Left hindlimb (tissue), 1 donor: ENCODE measurements around the gene CTSE.
"Not testable (repeated sequence)": the region's sequence is repeated elsewhere in the genome, so short reads cannot be mapped to it uniquely, and the experiment has no call there.

Experiments
- DNase-seq: peaks from one replicate; pipeline ENCODE4 v3.0.0-alpha.2; 2018

CTSE gene

DNA sequence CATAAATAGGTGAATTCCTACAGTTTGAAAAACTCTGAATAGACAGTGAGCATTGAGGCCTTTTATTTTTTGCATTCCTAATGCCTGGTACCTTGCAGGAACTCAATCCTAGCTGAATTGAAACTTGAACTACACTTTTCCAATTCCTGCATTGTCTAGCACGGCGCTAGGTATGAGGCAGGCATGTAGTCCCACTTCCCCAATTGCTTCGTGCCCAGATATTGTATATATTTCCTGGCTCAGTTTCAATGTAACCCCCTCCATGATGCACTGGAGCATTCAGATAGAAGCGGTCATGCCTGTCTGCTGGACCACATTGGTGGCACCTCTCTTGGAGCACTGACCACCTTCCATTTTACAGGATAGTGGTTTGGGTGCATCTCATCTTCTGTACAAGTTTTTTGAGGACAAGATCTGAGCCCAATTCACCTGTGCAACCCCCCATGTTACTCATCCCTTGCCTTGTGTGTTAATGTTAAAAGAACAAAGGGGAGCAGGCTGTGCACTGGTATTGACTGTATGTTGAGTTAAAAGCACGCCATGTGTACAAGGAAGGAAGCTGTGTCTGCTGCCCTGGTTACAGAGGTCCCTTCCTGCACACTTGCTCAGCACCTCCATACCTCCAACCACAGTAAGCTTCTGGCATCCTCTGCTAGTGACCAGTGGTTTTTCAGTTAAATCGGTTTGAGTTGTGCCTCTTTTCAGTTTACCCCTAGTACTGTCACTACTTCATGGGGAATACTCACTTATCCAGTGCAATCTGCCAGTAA lies 10.5 kb downstream of the CTSE start:
- no peak for DNase-seq

DNA sequence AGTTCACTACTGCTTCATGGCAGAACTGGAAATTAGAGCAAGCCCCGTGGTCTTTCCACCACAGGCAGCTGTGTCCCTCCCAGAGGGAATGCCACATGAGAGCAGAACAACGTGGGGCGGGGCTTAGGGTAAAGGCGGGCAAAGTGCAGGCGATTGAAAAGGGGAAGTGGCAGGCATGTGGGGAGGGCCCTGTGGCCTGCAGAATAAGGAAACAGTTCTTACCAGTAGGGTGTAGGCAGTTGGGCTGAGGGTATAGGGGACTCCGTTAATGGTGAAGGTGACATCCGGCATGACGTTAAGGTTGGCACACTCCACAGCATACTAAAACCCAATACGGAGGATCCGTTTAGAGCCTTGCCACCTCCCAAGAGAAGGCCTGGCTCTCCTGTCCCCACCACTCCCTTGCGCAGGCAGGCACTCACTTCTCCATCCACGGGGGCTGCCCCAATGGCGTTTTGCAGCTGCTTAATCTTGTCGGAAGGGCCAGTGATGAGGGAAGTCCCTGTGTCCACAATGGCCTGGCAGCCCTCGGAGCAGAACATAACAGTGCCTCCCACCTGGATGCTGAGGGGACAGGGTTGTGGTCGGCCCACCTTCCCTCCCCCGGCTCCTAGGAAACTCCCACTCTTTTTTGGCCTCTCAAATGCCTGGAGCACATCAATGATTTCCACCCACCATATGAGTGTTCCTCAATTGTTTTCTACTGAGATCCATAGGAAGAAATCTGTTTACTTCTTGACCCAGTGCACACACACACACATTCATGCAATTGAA lies 11.4 kb downstream of the CTSE start:
- DNase-seq: peak; percentile 62

DNA sequence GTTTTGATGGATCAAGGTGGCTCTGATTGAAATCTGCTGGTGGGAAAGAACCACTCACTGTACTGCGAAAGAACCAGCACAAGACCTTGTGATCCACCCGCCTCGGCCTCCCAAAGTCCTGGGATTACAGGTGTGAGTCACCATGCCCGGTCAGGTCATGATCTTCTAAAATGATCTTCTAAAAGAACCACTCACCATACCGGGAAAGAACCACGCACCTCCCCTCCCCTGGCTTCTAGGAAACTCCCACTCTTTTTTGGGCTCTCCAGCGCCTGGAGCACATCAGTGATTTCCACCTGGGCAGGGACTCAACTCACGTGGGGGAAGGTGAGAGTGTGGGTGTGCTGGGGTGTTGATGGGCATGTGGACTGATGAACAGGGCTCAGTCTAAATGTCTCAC lies 12.6 kb downstream of the CTSE start:
- no peak for DNase-seq

DNA sequence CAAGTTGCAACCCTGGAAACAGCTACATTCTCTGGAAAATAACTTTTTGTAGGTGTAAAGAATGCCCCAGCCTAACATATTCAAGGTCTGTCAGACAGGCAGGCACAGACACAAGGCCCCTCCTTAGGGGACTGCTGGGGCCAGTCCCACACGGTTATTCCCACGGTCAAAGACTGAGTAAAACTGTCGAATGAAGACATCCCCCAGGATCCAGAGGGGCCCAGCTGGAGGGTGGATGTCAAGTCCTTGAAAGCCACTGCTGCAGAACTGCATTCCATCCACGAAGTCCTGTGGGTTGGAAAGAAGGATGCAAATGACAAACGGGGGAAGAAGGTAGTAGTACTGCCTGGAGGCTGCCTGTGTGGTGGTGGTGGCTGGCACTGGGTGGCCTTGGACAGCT lies 13.6 kb downstream of the CTSE start:
- DNase-seq: no peak

DNA sequence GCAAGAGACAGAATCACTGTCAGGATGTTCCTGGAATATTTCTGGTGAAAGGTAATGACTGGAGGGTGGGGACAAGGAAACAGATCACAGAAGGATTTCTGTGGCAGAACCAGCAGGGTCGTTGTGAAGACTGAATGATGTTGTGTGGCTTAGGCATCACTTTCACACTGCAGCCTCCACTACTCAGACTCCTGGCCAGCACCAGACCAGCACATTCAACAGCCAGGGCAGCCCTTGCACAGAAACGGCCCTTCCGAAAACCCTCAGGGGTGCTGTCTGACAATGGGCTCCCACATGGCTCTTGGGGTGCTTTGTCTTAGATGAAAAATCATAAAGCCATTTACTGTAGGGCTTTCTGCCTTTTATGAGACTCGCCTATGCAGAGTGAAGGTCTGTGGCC lies 16.7 kb downstream of the CTSE start:
- no peak for DNase-seq

DNA sequence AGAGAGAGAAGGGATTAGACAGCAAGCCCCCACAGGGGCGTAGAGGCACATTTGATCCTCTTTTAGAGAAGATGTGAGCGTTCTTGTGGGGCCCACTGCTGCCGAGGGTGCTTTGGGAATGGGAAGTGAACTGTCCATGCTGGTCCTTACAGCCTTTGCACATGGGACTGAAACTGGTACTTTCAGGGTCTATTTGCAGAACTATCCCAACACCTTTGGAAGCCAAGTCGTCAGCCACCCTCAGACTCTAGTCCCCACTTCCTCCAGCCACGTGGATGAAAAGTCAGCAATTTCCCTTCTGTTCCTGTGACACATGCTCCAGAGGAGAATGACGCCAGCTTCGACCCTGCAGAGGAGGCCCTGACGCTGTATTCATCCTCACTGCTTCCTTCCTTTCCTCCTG lies 17.9 kb downstream of the CTSE start:
- DNase-seq: no peak

DNA sequence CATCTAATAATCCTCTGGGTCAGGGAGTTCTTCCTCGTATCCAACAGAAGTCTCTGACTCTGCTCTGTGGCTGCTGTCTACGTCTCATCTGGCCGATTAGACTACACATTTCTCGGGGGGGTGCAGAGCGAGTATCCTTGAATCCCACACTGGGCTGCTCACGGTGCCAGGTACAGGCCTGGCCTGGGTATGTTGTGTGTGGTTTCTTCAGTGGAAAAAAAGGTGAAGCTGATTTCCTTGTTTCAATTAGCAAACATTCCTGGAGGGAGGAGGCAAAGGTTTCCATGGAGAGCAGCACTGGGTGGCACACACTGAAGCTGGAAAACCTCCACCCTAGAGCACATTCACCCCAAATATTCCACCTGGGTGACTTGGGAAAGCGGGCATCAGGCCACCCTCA lies 18.5 kb downstream of the CTSE start:
- DNase-seq: no peak

DNA sequence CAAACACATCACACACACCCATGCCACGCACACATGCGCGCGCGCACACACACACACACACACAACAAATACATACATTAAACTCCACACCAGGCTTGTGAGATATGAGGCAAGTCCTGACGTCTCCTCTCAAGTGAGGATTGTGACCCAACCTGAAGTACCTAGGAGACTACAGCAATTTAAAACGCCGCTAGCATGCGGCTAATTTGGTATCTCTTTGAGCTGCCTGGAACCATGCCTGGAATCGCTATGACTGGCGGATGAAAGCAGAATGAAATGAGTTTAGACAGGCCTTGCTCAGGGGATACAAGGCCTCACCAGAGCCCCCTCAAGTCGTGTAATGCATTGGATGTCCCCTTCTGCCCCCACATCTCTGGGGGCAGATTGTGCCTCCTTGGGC lies 18.9 kb downstream of the CTSE start:
- DNase-seq: no peak

DNA sequence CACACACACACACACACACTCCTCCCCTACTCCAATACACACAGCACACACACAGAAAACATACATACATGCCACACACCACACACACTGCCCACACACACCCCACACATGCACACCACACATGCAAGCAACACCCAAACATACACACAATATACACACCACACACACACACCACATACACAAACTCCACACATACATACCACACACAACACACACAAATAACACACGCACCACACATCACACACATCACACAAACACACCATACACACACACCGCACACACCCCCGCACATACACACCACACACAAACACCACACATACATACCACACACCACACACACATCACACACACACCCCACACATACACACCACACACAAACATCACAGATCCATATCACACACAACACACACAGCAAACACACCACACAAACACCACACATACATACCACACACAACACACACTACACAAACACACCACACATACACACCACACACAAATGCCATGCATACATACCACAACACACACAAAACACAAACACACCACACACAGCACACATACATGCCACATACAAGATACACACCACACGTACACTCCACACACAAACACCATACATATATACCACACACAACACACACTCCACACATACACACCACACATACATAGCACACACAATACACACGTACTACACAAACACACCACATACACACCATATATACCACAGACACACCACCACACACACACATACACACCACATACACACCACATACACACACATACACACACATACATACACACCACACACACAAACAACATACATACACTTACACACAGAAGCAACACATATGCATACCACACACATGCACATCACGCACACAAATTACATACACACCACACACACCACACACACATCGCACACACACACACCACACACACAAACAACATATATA lies 19.6 kb downstream of the CTSE start:
- no peak for DNase-seq

DNA sequence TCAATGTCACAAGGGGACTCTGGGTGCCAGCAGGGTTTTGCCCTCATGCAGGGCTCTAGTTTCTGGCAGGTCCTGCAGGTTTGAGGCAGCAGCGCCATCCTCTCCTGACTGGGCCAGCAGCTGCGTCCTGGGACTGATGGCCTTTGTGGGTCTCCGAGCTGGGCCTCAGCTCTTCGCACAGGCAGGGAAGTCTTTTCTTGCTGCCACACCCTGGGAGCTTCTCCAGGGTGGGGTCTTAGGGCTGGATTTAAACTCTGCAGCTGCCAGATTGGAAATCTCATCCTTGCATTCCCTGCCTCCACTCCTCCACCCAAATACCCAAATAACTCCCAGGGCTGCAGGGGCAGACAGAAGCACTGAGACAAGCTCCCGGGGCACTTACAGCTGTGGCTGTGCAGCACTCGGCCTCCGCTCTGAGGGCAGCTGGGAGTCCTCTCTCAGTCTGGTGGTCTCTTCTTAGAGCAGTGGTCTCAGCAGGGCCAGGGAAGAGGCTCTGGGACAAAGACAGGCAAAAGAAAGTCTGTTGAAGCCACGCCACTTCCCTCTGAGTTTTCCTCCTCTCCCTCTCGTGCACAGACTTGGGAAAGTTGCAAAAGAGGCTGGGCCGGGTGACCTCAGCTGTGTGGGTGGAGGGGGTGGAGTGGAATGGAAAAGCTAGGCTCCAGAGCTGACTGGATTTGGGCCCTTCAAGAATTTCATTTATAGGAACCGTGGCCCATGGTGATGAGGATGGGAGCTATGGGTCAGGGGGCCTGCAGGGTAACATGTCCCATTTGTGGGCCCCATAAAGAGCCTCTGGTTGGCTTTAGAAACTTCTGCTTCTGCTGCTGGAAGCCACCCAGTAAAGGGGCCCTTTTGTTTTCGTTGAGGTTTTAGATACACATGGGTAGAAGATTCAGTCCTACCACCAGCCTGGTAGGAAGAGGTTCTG lies 20.6 kb downstream of the CTSE start, which contains the start of gene RAB7B:
TSS of gene RAB7B (minus strand) at position 525 of the 931 bp plus-strand sequence. CDS start 9,260 bp downstream, outside the sequence.
- DNase-seq: peak; percentile 85

DNA sequence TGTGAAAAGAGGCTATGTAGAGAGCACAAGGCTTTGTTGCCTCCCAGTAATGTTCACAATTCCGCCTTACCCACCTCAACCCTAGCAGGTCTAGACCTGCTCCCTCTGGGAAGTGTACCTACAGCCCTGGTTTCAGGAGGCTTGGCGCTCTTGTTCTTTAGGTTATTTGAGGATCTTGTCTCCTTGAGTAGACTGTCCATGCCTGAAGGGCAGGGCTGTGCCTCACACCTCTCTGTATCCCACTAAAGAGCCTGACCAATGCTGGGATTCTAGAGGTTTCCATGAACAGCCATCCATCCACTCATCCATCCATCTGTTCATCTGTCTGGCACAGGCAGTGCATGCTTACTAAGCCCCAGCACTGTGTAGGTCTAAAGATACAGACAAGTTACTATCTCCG lies 21.5 kb downstream of the CTSE start:
- DNase-seq: no peak

DNA sequence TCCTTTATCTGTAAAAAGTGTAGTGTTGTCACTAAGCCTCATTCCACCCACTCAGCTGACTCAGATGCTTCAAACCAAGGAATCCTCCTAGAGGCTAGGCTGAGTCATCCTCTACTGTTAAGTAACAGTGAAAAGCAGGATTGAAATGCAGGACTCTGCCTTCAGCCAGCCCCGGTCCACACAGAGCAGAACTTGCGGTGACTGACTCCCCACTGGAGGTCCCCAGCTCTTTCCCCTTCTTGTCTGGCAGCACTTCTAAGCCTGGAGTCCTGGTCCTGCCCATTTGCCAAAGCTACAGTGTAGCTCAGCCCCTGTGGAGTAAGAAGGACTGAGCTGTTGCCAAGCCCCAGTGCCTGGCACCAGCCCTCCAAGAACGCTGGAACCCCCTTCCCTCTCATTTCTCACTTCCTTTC lies 22.2 kb downstream of the CTSE start:
- DNase-seq: no peak

DNA sequence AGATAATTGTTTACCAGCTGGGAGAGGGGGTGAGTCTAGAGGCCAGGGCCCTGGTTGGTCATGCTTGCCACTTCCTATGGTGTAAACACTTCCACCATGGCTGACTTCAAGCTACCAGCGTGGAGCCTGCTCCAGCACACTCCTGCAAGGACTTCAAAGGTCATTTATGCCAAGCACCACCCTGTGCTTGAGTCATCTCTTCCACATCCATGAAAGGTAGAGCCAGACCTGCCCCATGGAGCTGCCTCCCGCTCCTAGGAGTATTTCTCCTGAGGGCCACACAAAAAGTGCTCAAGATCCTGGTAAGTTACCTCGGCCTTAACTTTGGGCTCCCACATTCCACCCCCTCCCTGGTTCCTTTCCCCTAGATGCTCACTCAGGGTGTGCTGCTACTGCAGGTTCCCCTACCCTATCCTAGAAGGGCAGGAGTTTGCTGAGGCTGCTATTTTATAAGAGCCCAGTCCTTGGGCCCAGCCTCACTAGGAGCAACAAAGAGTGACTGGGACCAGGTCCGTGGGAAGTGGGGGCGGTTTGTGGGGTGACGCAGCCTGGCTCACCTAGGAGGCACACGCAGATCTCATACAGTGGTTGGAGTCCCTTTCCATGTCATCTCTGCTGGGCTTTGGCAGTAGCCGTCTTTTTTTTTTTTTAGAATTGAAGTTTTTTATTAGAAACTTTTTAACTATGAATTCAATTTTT lies 22.9 kb downstream of the CTSE start:
- DNase-seq: no peak

DNA sequence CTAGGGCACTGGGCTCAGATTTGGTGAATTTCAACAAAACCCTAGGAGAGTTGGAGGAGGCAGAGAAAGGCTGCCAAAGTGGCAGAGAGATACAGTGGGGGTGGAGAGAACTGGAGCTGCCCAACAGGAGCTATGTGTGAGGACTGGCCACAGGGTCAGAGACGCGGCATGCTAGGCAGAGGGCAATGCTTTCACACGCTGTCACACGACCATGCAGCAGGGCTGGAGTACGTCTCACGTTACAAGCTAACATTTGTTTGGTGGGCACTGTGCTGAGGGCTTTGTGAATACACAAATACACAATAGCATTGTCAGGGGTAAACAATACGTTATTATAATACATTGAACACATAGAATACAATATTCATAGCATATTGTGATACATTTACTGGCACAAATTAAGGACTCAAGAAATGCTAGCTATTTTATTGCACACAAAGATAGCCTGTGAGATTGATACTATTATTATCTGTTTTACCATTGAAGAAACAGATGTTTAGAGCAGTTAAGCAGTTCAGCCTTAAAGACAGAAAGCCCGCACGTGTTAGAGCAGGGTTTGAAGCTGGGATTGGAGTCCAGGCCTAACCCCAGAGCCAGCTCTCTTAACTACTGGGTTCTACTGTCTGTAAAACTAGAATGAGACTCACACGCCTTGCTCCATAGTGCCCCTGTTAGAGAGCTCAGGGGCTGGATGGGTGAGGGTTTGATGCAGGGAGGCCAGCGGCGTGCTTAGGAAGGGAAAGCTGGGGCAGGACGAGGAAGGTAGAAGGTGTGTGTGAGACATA lies 25.0 kb downstream of the CTSE start:
- no peak for DNase-seq

DNA sequence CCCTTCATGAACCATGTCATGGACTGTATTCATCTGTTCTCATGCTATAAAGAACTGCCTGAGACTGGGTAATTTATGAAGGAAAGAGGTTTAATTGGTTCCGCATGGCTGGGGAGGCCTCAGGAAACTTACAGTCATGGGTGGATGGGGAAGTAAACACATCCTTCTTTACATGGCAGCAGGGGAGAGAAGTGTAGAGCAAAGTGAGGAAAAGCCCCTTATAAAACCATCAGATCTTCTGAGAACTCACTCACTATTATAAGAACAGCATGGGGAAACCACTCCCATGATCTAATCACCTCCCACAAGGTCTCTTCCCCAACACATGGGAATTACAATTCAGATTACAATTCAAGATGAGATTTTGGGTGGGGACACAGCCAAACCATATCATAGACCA lies 27.1 kb downstream of the CTSE start:
- DNase-seq: not testable (repeated sequence)

DNA sequence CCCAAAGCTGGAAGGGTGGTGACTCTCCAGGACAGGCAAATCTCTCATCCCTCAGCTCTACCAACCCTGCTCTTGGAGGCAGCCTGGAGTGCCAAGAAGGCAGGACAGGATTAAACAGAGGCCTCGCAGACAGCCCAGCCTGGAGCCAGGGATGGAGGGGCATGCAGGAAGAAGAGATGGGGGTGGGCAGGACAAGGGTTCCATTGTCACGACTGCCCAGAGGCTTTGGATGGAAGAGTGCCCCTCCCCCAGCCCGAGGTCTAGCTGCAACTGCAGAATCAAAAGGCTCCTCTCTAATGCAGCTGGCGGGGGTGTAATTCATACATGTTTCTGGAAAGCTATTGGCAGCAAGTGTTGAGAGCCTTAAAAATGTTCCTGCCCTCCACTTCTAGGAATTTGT lies 29.3 kb downstream of the CTSE start:
- DNase-seq: peak; percentile 77

DNA sequence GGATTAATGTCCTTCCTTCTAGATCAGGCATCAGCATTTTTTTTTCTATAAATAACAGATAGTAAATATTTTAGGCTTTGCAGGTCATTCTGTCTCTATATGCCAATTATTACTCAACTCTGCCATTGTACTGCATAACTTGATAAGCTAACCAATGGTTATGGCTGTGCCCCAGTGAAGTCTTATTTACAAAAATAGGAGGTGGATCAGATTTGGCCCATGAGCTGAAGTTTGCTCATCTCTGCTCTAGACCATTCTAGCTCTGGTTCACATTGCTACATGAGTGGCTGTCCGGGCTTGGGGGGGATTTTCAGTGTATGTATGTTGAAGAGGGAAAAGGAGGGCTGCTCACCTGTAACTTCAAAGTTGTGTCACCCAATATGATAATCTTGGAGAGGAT lies 30.6 kb downstream of the CTSE start:
- no peak for DNase-seq

DNA sequence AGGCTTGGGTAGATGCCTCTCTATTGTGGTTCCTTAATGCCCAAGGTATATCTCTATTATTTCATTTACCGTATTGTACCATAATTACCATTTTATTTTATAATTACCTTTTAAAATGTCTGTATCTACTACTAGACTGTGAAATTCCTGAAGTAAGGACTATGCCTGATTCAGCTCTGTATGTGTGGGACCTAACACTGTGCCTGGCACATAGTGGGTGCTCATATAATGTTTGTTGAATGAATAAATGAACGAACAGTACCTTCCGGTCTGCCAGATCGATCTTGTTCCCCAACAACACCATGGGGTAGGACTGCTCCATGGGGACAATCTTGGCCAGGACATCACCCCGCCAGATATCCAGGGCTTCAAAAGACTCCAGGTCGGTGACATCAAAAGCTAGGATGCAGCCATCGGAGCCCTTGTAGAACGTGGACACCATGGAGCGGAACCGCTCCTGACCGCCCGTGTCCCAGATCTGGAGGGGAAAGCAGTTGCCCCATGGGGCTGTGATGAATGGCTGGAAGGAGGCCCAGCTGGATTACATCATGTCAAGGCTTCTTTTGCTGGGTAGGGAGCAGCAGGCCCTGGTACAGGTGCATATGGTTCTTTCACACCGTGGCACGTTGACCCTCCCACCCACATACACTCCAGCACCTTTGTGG lies 31.3 kb downstream of the CTSE start:
- no peak for DNase-seq

DNA sequence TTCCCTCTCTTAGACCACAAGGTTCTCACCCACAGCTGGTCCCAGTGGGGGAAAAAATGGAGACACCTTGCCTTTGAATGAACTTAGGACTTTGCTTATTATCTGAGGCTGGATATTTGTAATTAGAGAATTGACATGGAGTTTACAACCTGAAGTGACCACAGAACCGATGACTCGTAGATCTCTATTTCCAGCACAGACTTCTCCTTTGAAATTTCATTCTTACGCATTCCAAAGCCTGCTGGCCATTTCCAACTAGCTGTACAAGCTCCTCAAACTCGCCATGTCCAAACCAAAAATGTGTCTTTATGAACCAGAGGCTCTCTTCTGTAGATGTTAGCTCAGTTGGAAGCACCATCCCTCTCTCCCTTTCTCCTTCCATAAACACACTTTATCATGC lies 32.5 kb downstream of the CTSE start:
- DNase-seq: no peak

DNA sequence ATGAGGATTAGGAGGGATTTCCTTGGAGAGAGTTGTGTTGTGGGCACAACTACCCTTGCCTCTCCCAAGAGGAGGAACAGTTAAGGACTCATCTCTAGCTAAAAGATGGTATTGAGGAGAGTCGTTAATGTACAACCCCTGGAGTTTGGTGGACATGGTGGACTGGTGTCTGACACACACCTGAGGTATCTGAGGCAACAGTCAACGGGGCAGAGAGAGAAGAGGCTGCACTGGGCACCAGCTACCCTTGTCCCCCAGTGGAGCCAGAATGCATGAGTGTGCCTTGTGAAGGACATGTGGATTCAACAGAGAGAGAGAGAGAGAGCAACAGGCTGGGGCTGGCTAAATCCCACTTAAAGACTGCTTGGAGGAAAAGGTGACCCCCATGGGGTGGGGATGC lies 33.5 kb downstream of the CTSE start:
- DNase-seq: no peak
